Activated naive CD4-positive, alpha-beta T cell treated with anti-CD3 and anti-CD28 coated beads, Interleukin-2, amount 50 U/mL, for 72 hours (primary cell): ENCODE results near the gene LAMA1. TPM values are rescaled to one million over a fixed set of nuclear protein-coding genes. Genes with fewer than 3 reads are reported as not detected.

Experiments
- ATAC-seq, 2 donors: fragments of 150-1000 bp; cut with Tn5 transposase; 2 replicates each; pipeline ENCODE4 v1.10.0; 2021; ENCODE audit warnings: mild to moderate bottlenecking in 2 of 2, moderate library complexity in 2 of 2
- DNase-seq, 2 donors: peaks; one replicate each; pipeline ENCODE4 v3.0.0; 2021 to 2022; ENCODE audit warnings: low spot score in 2 of 2
- H3K27ac Mint-ChIP-seq, 2 donors: one replicate each; pipeline ENCODE4 v1.8.0; 2022; ENCODE audit warnings: mild to moderate bottlenecking in 2 of 2, mixed read lengths in 2 of 2
- H3K36me3 Mint-ChIP-seq, 2 donors: one replicate each; pipeline ENCODE4 v1.8.0; 2022; ENCODE audit warnings: mixed read lengths in 2 of 2
- H3K9me3 Mint-ChIP-seq, 2 donors: one replicate each; pipeline ENCODE4 v1.8.0; 2022; ENCODE audit warnings: mixed read lengths in 2 of 2
- total RNA-seq, 2 donors: library from RNA; stranded (reverse); gene quantifications; one replicate each; pipeline ENCODE4 v1.2.3, GENCODE V29; 2022

Gene LAMA1
- total RNA-seq, 2 donors from 2014 or later: not detected

DNA sequence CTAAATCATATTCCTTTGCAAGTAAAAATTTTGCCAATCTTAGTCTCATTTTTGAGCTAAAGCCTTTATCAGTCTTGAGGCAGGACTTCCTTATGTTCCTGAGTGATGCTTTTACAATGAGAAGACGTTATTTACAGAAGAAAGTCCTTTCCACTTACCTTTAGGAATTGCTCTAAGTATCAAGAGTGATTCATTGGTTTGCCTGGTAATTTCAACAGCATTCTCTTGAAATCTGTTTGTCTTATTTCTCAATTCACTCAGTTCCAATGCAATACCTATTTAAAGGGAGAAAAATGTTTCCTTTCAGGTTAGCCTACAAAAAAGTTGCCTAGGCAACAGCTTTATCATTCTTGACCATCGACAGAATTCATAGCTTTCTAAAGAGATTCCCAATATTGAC is 137.2 kb downstream of the LAMA1 start:
- ATAC-seq (no peak), DNase-seq (no peak)
- Mint-ChIP-seq H3K9me3 (peaks cover 0 to 5% of the 10 kb centered on the region in 2 donors), H3K27ac (no peak overlapping the region), H3K36me3 (no peaks in the 10 kb centered on the region)

GRCh38 chr18:6979954-6980353 is 137.6 kb downstream of the LAMA1 start:
- Mint-ChIP-seq H3K27ac (no peak overlapping the region), H3K36me3 (no peaks in the 10 kb centered on the region), H3K9me3 (peaks cover 0 to 5% of the 10 kb centered on the region in 2 donors)
- DNase-seq: no peak
- ATAC-seq: no peak

GRCh38 chr18:6976935-6977334 is 140.7 kb downstream of the LAMA1 start:
- no peaks in the 10 kb centered on the region for H3K36me3 Mint-ChIP-seq
- DNase-seq (no peak), ATAC-seq (no peak)
- no peak overlapping the region for H3K27ac Mint-ChIP-seq
- H3K9me3 Mint-ChIP-seq: peaks cover 0 to 5% of the 10 kb centered on the region in 2 donors

- Mint-ChIP-seq H3K27ac (no peak overlapping the region), H3K9me3 (no peaks in the 10 kb centered on the region), H3K36me3 (no peaks in the 10 kb centered on the region)
- DNase-seq: no peak
- no peak for ATAC-seq
These were observed 142.5 kb downstream of the LAMA1 start for GRCh38 chr18:6975084-6975483.

DNA sequence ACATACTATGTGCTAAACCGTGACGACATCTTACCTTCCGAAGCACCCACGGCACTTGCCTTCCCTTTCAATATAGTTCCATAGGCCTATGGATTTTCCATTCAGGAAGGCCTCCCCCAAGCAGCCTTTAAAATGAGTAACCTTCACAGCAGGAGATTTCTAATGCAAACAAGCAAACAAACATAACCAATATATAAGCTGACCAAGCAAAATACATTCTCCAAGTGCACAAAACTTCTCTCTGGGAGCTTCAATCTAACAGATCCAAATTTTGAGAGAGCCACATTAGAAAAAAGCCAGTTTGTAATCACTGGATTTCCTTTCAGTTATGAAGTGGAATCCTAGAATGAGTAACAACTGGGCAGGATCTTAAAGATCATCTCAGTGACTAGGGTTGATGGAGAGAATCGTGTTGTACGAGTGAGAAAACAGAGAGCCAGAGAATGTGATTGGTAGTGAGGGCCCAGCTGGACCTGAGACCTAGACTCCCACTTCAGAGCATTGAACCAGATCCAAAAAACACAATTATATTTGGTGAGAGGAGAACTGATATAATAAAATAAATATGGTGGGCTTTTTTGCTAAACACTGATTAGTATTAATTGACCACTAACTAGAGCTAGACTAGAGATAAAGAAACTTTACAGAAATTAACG is 145.6 kb downstream of the LAMA1 start:
- Mint-ChIP-seq H3K36me3 (no peaks in the 10 kb centered on the region), H3K9me3 (no peaks in the 10 kb centered on the region), H3K27ac (no peak overlapping the region)
- DNase-seq: no peak
- no peak for ATAC-seq

DNA sequence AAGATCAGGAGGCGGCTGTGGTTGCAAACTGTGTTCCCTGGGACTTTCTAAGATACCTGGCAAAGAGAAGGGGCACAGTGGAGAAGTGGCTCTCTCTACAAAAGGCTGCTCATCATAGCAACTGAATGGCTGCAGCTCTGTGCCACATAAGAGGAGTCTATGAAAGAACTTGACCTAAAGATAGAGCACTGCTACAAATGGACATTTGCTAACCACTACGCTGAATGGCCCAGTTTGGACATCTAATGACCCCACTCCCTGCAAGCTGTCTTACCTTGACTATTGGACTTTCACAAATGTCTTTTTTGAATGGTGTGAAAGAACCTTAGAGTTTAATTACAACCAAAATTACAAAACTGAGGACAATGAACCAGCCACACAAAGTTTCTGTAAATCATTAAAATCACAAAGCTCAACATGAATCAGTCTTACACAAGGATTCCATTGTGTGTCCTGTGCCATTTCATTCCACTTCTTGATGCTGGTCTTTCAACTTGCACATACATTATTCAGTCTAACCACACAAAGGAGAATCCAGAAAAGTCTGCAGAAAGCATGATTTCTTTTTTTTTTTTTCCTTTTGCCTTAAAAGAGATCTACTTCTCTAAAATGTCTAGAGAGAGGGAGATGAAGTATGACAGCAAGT is 154.0 kb downstream of the LAMA1 start:
- H3K9me3 Mint-ChIP-seq: peaks cover 3 to 4% of the 10 kb centered on the region in 2 donors
- ATAC-seq (no peak), DNase-seq (no peak)
- H3K36me3 Mint-ChIP-seq: no peaks in the 10 kb centered on the region
- H3K27ac Mint-ChIP-seq: no peak overlapping the region

DNA sequence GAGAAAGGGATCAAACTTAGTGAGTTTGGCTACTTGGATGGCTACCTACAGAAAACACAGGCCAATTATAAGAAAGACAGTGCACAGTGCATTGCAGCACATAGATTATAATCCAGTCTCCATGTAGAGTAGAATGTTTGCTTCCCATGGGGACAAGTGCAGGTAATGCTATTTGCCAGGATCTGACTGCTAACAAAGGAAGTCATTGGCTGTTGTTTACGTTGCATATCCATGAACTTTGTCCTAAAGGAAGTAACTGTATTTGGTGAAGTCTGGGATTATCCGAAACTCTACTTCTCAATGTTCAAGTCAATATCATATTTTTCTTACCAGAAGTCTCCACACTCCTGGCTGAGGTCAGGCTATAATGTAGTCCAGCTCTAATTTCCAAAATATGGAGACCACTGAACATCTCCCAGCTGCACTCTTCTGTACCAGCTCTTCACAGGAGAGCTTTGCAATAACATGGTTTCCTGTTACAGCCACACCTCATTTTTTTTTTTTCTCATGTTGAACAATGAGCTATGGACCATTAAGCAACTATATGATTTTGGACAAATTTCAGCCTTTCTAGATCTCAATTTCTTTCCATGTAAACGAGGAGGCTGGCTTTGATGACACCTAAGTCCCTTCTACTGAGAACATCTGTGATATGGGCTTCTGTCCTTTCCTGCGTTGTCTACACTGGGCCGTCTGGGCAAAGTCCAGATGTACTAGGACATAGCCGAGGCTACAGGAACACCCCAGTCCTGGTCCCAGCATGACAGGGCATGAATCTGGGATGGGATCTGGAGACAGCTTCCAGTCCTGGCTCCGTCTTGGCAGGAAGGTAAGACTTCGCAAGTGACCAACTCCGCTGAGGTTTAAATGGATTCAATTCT is 154.8 kb downstream of the LAMA1 start:
- DNase-seq: no peak
- Mint-ChIP-seq H3K9me3 (peaks cover 3 to 4% of the 10 kb centered on the region in 2 donors), H3K36me3 (no peaks in the 10 kb centered on the region), H3K27ac (no peak overlapping the region)
- ATAC-seq: no peak

GRCh38 chr18:6961331-6961730 is 156.3 kb downstream of the LAMA1 start:
- H3K27ac Mint-ChIP-seq: no peak overlapping the region
- ATAC-seq: no peak
- no peak for DNase-seq

GRCh38 chr18:6960656-6961055 is 156.9 kb downstream of the LAMA1 start:
- Mint-ChIP-seq H3K36me3 (no peaks in the 10 kb centered on the region), H3K27ac (no peak overlapping the region), H3K9me3 (peaks cover 3 to 4% of the 10 kb centered on the region in 2 donors)
- no peak for DNase-seq
- no peak for ATAC-seq

More at GRCh38 chr18:6961331-6961730, 156.3 kb downstream of the LAMA1 start:
- Mint-ChIP-seq H3K36me3 (no peaks in the 10 kb centered on the region), H3K9me3 (peaks cover 3 to 4% of the 10 kb centered on the region in 2 donors)

DNA sequence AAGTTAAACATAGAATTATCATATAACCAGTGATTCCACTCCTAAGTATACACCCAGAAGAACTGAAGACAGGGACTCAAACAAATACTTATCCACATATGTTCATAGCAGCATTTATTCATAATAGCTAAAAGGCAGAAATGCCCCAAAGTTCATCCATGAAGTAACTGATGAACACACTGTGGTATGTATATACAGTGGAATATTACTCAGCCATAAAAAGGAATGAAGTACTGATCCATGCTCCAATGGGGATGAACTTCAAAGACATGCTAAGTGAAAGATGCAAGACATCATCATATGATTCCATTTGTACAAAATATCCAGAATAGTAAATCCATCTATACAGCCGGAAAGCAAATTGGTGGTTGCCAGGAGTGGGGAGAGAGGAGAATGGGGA is 157.5 kb downstream of the LAMA1 start:
- H3K9me3 Mint-ChIP-seq: peaks cover 3 to 4% of the 10 kb centered on the region in 2 donors
- DNase-seq (no peak), ATAC-seq (no peak)
- no peaks in the 10 kb centered on the region for H3K36me3 Mint-ChIP-seq
- H3K27ac Mint-ChIP-seq: no peak overlapping the region

- H3K27ac Mint-ChIP-seq: no peak overlapping the region
- H3K36me3 Mint-ChIP-seq: no peaks in the 10 kb centered on the region
- ATAC-seq (no peak), DNase-seq (no peak)
- peaks cover 5 to 9% of the 10 kb centered on the region in 2 donors for H3K9me3 Mint-ChIP-seq
These were observed 158.5 kb downstream of the LAMA1 start for GRCh38 chr18:6959110-6959509.

GRCh38 chr18:6956999-6957398 is 160.6 kb downstream of the LAMA1 start:
- ATAC-seq (no peak), DNase-seq (no peak)
- Mint-ChIP-seq H3K36me3 (peaks cover 0 to 3% of the 10 kb centered on the region in 2 donors), H3K27ac (no peak overlapping the region), H3K9me3 (peaks cover 11 to 14% of the 10 kb centered on the region in 2 donors)

- ATAC-seq: no peak
- H3K27ac Mint-ChIP-seq: no peak overlapping the region
- H3K9me3 Mint-ChIP-seq: peaks cover 11 to 19% of the 10 kb centered on the region in 2 donors
- DNase-seq: no peak
- H3K36me3 Mint-ChIP-seq: peaks cover 0 to 6% of the 10 kb centered on the region in 2 donors
These were observed 161.1 kb downstream of the LAMA1 start for GRCh38 chr18:6956495-6956894.

DNA sequence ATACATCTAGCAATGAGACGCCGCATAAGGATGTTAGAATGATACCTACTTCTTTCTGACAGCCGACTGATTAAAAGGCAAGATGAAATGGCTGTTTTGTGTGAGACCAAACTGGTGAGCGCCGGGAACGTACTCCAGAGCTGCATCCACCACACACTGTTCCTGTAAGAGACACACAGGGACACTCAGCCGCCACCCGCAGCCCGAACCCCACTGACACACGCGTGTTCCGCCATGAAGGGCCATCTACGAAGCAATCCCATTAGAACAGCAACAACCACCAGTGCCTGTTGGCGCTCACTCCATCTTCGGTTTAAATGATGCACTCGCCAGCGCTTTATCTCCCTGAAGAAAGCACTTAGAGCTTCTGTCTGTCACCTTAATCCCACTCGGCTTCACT is 162.3 kb downstream of the LAMA1 start:
- no peak for ATAC-seq
- peaks cover 9 to 20% of the 10 kb centered on the region in 2 donors for H3K9me3 Mint-ChIP-seq

DNA sequence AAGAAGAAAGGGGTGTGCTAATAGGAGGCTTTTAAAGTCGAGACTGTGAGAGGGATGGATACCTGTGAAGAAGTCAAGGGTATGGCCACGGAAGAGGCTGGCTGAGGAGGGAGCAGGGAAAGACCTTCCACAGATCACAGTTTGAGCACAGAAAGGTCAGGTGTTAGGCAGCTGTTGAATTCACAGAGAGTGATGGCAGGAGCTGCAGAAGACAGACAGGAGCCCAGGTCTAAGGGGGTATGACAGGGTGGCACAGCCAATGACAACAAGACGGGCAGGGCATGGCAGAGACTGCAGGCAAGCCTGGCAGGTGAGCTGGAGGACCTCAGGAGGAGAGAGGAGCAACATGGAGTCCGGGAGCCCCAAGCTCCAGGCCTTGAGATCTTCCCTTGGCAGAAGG is 163.1 kb downstream of the LAMA1 start:
- DNase-seq (no peak), ATAC-seq (no peak)
- peaks cover 5 to 6% of the 10 kb centered on the region in 2 donors for H3K36me3 Mint-ChIP-seq
- peaks cover 7 to 17% of the 10 kb centered on the region in 2 donors for H3K9me3 Mint-ChIP-seq
- H3K27ac Mint-ChIP-seq: no peak overlapping the region

More for the DNA sequence above, 162.3 kb downstream of the LAMA1 start:
- Mint-ChIP-seq H3K27ac (no peak overlapping the region), H3K36me3 (peaks cover 5 to 6% of the 10 kb centered on the region in 2 donors)
- no peak for DNase-seq

DNA sequence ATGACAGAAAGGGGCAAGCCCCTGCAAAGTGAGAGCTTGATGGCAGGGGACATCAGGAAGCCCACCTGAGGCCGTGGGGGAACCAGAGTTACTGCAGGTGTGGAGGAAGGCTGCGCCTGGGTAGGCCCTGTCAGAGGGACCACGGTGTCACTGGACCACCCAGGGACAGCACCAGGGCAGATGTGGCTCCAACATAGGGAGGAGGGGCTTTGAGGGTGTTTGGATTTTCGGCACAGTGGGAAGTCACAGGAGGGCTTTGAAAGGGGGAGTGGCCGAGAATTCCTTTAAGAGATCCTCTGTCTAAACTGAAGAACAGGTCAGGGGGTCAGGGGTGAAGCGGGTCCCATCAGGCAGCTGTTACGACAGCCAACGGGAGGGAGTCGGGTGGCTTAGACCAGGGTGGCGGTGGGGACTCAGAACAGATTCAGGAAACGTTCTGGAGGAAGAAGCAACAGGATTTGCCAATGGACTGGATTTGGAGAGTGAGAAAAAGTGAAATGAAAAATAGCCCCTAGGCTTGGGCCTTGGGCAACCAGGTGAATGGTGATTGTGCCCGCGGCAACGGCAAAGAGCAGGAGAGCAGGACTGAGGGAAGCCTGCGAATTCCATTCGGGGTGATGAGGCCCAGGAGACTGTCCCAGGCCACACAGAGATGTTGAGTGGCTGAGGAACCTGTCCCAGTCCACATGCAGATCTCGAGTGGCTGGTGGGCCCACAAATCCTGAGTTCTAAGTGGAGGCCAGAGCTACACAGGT is 166.1 kb downstream of the LAMA1 start:
- ATAC-seq: no peak
- Mint-ChIP-seq H3K27ac (no peak overlapping the region), H3K9me3 (peaks cover 7 to 17% of the 10 kb centered on the region in 2 donors), H3K36me3 (peaks cover 5 to 6% of the 10 kb centered on the region in 2 donors)
- no peak for DNase-seq
